Activated CD4-positive, alpha-beta T cell treated with anti-CD3 and anti-CD28 coated beads, Interleukin-2, amount 10 ng/mL, durations not matched to agents 7 days and 5 days (primary cell): ENCODE measurements around the gene MAG. TPM values are rescaled to one million over a fixed set of nuclear protein-coding genes. Genes with fewer than 3 reads are reported as not detected.

Experiments used
- CTCF ChIA-PET: fragments of 350-600 bp; sonication (Branson Sonifier 250); formaldehyde crosslinking; loops from one replicate; lab custom pipeline; 2021; ENCODE audit warnings: antibody characterized with exemption; lab: Charles Lee
- POLR2A ChIA-PET: fragments of 350-600 bp; sonication (Branson Sonifier 250); formaldehyde crosslinking; loops from one replicate; lab custom pipeline; 2021; ENCODE audit warnings: antibody characterized with exemption; lab: Charles Lee
- DNase-seq: peaks from one replicate; pipeline ENCODE4 v3.0.0-alpha.2; 2020
- H3K27ac Mint-ChIP-seq: one replicate; pipeline ENCODE4 v1.8.0; 2021; ENCODE audit warnings: mild to moderate bottlenecking, moderate library complexity, mixed read lengths
- H3K27me3 Mint-ChIP-seq: one replicate; pipeline ENCODE4 v1.8.0; 2021; ENCODE audit warnings: mixed read lengths
- H3K36me3 Mint-ChIP-seq: one replicate; pipeline ENCODE4 v1.8.0; 2021; ENCODE audit warnings: low read depth, mixed read lengths
- H3K4me1 Mint-ChIP-seq: one replicate; pipeline ENCODE4 v1.8.0; 2021; ENCODE audit warnings: mixed read lengths
- H3K4me3 Mint-ChIP-seq: one replicate; pipeline ENCODE4 v1.8.0; 2021; ENCODE audit warnings: mild to moderate bottlenecking, moderate library complexity, mixed read lengths
- H3K9me3 Mint-ChIP-seq: one replicate; pipeline ENCODE4 v1.8.0; 2021; ENCODE audit warnings: mixed read lengths
- total RNA-seq, 2 experiments: library from RNA; stranded (reverse); gene quantifications; one replicate each; pipeline ENCODE4 v1.2.3, GENCODE V29; 2021

Gene MAG
- total RNA-seq, 2 experiments from 2014 or later: not detected

- Mint-ChIP-seq H3K36me3 (no peaks in the 10 kb centered on the region), H3K4me3 (no peak overlapping the region), H3K27ac (no peak overlapping the region), H3K9me3 (peaks cover 5% of the 10 kb centered on the region), H3K27me3 (peaks cover 18% of the 10 kb centered on the region), H3K4me1 (peaks cover 5% of the 10 kb centered on the region)
- POLR2A ChIA-PET: no interaction called here
- CTCF ChIA-PET: no interaction called here
- no peak for DNase-seq
These were observed 30.1 kb downstream of the MAG start for GRCh38 chr19:35322014-35322413.

GRCh38 chr19:35327642-35328041 is 35.7 kb downstream of the MAG start:
- peaks cover 7% of the 10 kb centered on the region for H3K27me3 Mint-ChIP-seq
- no peak overlapping the region for H3K27ac Mint-ChIP-seq
- POLR2A ChIA-PET: no interaction called here
- H3K36me3 Mint-ChIP-seq: no peaks in the 10 kb centered on the region
- H3K4me3 Mint-ChIP-seq: no peak overlapping the region
- DNase-seq: no peak
- CTCF ChIA-PET: interaction anchor here (1.2 kb wide), 1 partner anchor 10 kb away, joined by 3 read pairs; no protein-coding TSS in a partner anchor
- no peaks in the 10 kb centered on the region for H3K9me3 Mint-ChIP-seq
- peaks cover 7% of the 10 kb centered on the region for H3K4me1 Mint-ChIP-seq

- H3K9me3 Mint-ChIP-seq: no peaks in the 10 kb centered on the region
- no peak within 1 kb of the TSS for H3K27ac Mint-ChIP-seq
- POLR2A ChIA-PET: no interaction called here
- peaks cover 7% of the 10 kb centered on the region for H3K27me3 Mint-ChIP-seq
- H3K4me1 Mint-ChIP-seq: peaks cover 18% of the 10 kb centered on the region
- H3K36me3 Mint-ChIP-seq: no peaks in the 10 kb centered on the region
- DNase-seq: no peak
- H3K4me3 Mint-ChIP-seq: no peak within 1 kb of the TSS
- CTCF ChIA-PET: interaction anchor here (0.6 to 1.2 kb wide), 2 partner anchors 11 to 153 kb away, joined by 3 read pairs; no protein-coding TSS in a partner anchor
These were observed 36.9 kb downstream of the MAG start, which contains the start of gene CD22 for GRCh38 chr19:35328851-35329285. CD22 (plus strand) TSS chr19:35329187; CDS start chr19:35332041, 2,854 bp downstream.

GRCh38 chr19:35329323-35329722 is 37.4 kb downstream of the MAG start:
- Mint-ChIP-seq H3K27me3 (peaks cover 7% of the 10 kb centered on the region), H3K27ac (no peak overlapping the region), H3K9me3 (no peaks in the 10 kb centered on the region), H3K4me3 (no peak overlapping the region), H3K4me1 (peaks cover 18% of the 10 kb centered on the region), H3K36me3 (no peaks in the 10 kb centered on the region)
- no peak for DNase-seq
- ChIA-PET POLR2A (no interaction called here), CTCF (no interaction called here)

GRCh38 chr19:35330475-35330874 is 38.5 kb downstream of the MAG start:
- Mint-ChIP-seq H3K27me3 (peaks cover 4% of the 10 kb centered on the region), H3K4me1 (peaks cover 20% of the 10 kb centered on the region), H3K27ac (no peak overlapping the region), H3K9me3 (no peaks in the 10 kb centered on the region), H3K4me3 (no peak overlapping the region), H3K36me3 (no peaks in the 10 kb centered on the region)
- ChIA-PET CTCF (no interaction called here), POLR2A (no interaction called here)
- no peak for DNase-seq

GRCh38 chr19:35331551-35332214 is 39.7 kb downstream of the MAG start:
- Mint-ChIP-seq H3K27ac (no peak overlapping the region), H3K27me3 (no peaks in the 10 kb centered on the region), H3K9me3 (no peaks in the 10 kb centered on the region), H3K4me3 (no peak overlapping the region), H3K36me3 (no peaks in the 10 kb centered on the region), H3K4me1 (peaks cover 20% of the 10 kb centered on the region)
- ChIA-PET POLR2A (no interaction called here), CTCF (interaction anchor here (1.3 to 1.6 kb wide), 3 partner anchors 19 to 179 kb away, joined by 3 read pairs; no protein-coding TSS in a partner anchor)
- no peak for DNase-seq

- no peak overlapping the region for H3K4me3 Mint-ChIP-seq
- no peaks in the 10 kb centered on the region for H3K27me3 Mint-ChIP-seq
- H3K9me3 Mint-ChIP-seq: no peaks in the 10 kb centered on the region
- peaks cover 20% of the 10 kb centered on the region for H3K4me1 Mint-ChIP-seq
- POLR2A ChIA-PET: interaction anchor here (0.5 kb wide), 1 partner anchor 56 kb away, joined by 5 read pairs; no protein-coding TSS in a partner anchor
- DNase-seq: peak; percentile 25
- H3K27ac Mint-ChIP-seq: no peak overlapping the region
- CTCF ChIA-PET: interaction anchor here (0.8 to 1.6 kb wide), 8 partner anchors 14 to 178 kb away, joined by 3 to 5 read pairs (median 3); partner anchors contain the start of gene FFAR3
- no peaks in the 10 kb centered on the region for H3K36me3 Mint-ChIP-seq
These were observed 40.9 kb downstream of the MAG start for GRCh38 chr19:35332817-35333216.

- peaks cover 16% of the 10 kb centered on the region for H3K4me1 Mint-ChIP-seq
- H3K9me3 Mint-ChIP-seq: no peaks in the 10 kb centered on the region
These were observed 42.3 kb downstream of the MAG start for GRCh38 chr19:35334144-35334753.

GRCh38 chr19:35336166-35336955 is 44.4 kb downstream of the MAG start:
- ChIA-PET POLR2A (no interaction called here), CTCF (interaction anchor here (0.8 kb wide), 1 partner anchor 161 kb away, joined by 3 read pairs; no protein-coding TSS in a partner anchor)
- Mint-ChIP-seq H3K4me3 (no peak overlapping the region), H3K27ac (no peak overlapping the region), H3K4me1 (peaks cover 16% of the 10 kb centered on the region), H3K9me3 (no peaks in the 10 kb centered on the region), H3K27me3 (no peaks in the 10 kb centered on the region), H3K36me3 (no peaks in the 10 kb centered on the region)
- DNase-seq: no peak

More at GRCh38 chr19:35334144-35334753, 42.3 kb downstream of the MAG start:
- CTCF ChIA-PET: interaction anchor here (1.3 to 1.6 kb wide), 2 partner anchors 23 to 26 kb away, joined by 3 to 4 read pairs; partner anchors contain the start of gene FFAR3
- H3K27ac Mint-ChIP-seq: no peak overlapping the region
- POLR2A ChIA-PET: no interaction called here
- H3K4me3 Mint-ChIP-seq: no peak overlapping the region
- H3K27me3 Mint-ChIP-seq: no peaks in the 10 kb centered on the region
- H3K36me3 Mint-ChIP-seq: no peaks in the 10 kb centered on the region
- DNase-seq: no peak

- no peaks in the 10 kb centered on the region for H3K9me3 Mint-ChIP-seq
- no peak for DNase-seq
- peaks cover 16% of the 10 kb centered on the region for H3K4me1 Mint-ChIP-seq
- POLR2A ChIA-PET: no interaction called here
- no peaks in the 10 kb centered on the region for H3K27me3 Mint-ChIP-seq
- H3K36me3 Mint-ChIP-seq: no peaks in the 10 kb centered on the region
- CTCF ChIA-PET: no interaction called here
- no peak overlapping the region for H3K4me3 Mint-ChIP-seq
- H3K27ac Mint-ChIP-seq: no peak overlapping the region
These were observed 45.4 kb downstream of the MAG start for GRCh38 chr19:35337097-35337983.

- Mint-ChIP-seq H3K36me3 (no peaks in the 10 kb centered on the region), H3K4me1 (peaks cover 10% of the 10 kb centered on the region), H3K9me3 (no peaks in the 10 kb centered on the region), H3K4me3 (no peak overlapping the region), H3K27ac (no peak overlapping the region), H3K27me3 (no peaks in the 10 kb centered on the region)
- ChIA-PET POLR2A (no interaction called here), CTCF (no interaction called here)
- DNase-seq: no peak
These were observed 46.0 kb downstream of the MAG start for GRCh38 chr19:35337984-35338296.

GRCh38 chr19:35340431-35340830 is 48.5 kb downstream of the MAG start:
- peaks cover 3% of the 10 kb centered on the region for H3K27me3 Mint-ChIP-seq
- no peak for DNase-seq
- H3K4me3 Mint-ChIP-seq: no peak overlapping the region
- no peaks in the 10 kb centered on the region for H3K4me1 Mint-ChIP-seq
- ChIA-PET POLR2A (no interaction called here), CTCF (interaction anchor here (0.6 to 2.0 kb wide), 2 partner anchors 13 to 24 kb away, joined by 5 to 6 read pairs; no protein-coding TSS in a partner anchor)
- no peaks in the 10 kb centered on the region for H3K9me3 Mint-ChIP-seq
- no peak overlapping the region for H3K27ac Mint-ChIP-seq
- no peaks in the 10 kb centered on the region for H3K36me3 Mint-ChIP-seq
